GM18519 (cell line): ENCODE data around the gene FBXO17.
"Not testable (repeated sequence)": the region's sequence is repeated elsewhere in the genome, so short reads cannot be mapped to it uniquely, and the experiment has no call there.

Source experiments
- ATAC-seq: cut with Tn5 transposase; IDR thresholded peaks from one replicate; pipeline ENCODE4 v1.9.1; 2021; ENCODE audit warnings: mild to moderate bottlenecking, moderate library complexity; ENCODE audit not compliant: unreplicated experiment, low FRiP score

Gene FBXO17

GRCh38 chr19:38980583-38981374, 5.2 kb upstream of the FBXO17 start:
- ATAC-seq = no peak

GRCh38 chr19:38979812-38980211, 4.3 kb upstream of the FBXO17 start:
- ATAC-seq = no peak

- no peak for ATAC-seq
These were observed 2.8 kb upstream of the FBXO17 start for GRCh38 chr19:38978326-38978689.

- ATAC-seq = no peak
These were observed 2.1 kb upstream of the FBXO17 start for GRCh38 chr19:38977445-38978325.

- no peak for ATAC-seq
These were observed 324 bp upstream of the FBXO17 start for GRCh38 chr19:38975861-38976271.

- no peak for ATAC-seq
These were observed 823 bp downstream of the FBXO17 start for GRCh38 chr19:38974624-38975213.

- ATAC-seq = no peak
These were observed 3.9 kb downstream of the FBXO17 start for GRCh38 chr19:38971672-38972071.

GRCh38 chr19:38970664-38971532, 4.6 kb downstream of the FBXO17 start:
- no peak for ATAC-seq

- not testable (repeated sequence) for ATAC-seq
These were observed 9.4 kb downstream of the FBXO17 start for GRCh38 chr19:38966149-38966548.

- ATAC-seq = no peak
These were observed 10.8 kb downstream of the FBXO17 start for GRCh38 chr19:38964738-38965137.

- no peak for ATAC-seq
These were observed 15.9 kb downstream of the FBXO17 start for GRCh38 chr19:38959618-38960017.

- ATAC-seq = no peak
These were observed 17.2 kb downstream of the FBXO17 start for GRCh38 chr19:38958301-38958700.

GRCh38 chr19:38956264-38956663, 19.3 kb downstream of the FBXO17 start:
- ATAC-seq = no peak

- no peak for ATAC-seq
These were observed 21.9 kb downstream of the FBXO17 start for GRCh38 chr19:38953677-38954076.

- ATAC-seq = no peak
These were observed 23.0 kb downstream of the FBXO17 start for GRCh38 chr19:38952395-38953165.

- ATAC-seq = no peak
These were observed 24.4 kb downstream of the FBXO17 start for GRCh38 chr19:38951187-38951586.

- ATAC-seq = peak; percentile 46
These were observed 25.8 kb downstream of the FBXO17 start for GRCh38 chr19:38949580-38950367.

- no peak for ATAC-seq
These were observed 29.1 kb downstream of the FBXO17 start for GRCh38 chr19:38946229-38947010.
